ENCODE data around the gene DLGAP4.

The DLGAP4 gene

DNA sequence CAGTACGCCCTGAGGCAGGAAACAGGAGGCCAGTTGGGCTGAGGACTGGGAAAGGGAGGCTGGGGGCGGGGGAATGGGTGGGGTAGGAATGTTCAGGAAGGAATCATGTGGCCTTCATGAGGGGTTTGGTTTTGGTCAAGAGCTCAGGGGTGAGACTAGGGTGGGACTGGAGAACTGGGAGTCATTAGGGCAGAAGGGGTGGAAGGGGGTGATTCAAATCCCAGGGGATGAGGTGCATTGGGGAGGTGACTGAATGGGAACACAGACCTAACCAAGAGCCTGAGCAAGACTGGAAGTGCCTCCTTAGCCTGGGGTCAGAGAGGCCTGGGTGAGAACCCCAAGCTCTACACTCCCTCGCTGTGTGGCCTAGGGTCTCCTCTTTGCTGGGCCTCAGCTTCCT, 86.8 kb downstream of the DLGAP4 start (continued):
- no peak for TF ChIP-seq RARB (CRISPR knock-in tag; IDR thresholded peaks at IDR 0.05)
- no peak for TF ChIP-seq ZNF70 (CRISPR knock-in tag; IDR thresholded peaks at IDR 0.05)
- TF ChIP-seq BACH2 (CRISPR knock-in tag; IDR thresholded peaks at IDR 0.05; ENCODE audit: borderline replicate concordance), result no peak
- no peak for TF ChIP-seq ZFP3 (CRISPR knock-in tag; IDR thresholded peaks at IDR 0.05)

DNA sequence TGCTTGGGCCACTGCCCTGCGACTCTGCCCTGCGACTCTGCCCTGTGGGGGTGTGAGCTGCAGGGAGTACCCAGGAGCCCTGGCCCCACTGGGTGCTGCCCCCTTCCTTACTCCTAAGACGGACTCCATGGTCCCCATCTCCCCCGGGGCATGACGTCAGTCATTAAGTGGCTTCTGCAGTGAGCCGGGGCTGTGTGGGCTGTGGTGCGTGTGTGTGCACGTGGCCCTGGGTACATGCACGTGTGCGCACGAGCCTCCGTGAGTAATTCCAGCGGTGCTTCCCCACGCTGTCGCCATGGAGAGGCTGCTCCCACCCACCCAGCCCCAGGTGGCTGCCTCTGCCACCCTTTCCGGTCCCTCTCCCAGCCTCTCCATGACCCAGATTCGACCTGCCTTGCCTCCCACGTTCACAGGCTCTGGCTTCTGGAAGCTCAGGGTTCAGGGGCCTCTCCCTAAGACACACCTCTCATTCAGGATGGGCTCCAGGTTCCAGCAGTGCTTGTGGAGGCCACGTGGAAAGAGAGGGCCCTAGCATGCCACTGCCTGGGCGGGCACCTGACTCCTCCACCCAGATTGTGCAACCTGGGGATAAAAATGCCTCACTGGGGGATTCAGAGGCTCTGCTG, 88.3 kb downstream of the DLGAP4 start:
- ATAC-seq, result no peak
- TF ChIP-seq ZFP3 (CRISPR knock-in tag; IDR thresholded peaks at IDR 0.05), result no peak
- TF ChIP-seq PPARA (CRISPR knock-in tag; IDR thresholded peaks at IDR 0.05; ENCODE audit: borderline replicate concordance), result no peak
- TF ChIP-seq, protein P1, sequence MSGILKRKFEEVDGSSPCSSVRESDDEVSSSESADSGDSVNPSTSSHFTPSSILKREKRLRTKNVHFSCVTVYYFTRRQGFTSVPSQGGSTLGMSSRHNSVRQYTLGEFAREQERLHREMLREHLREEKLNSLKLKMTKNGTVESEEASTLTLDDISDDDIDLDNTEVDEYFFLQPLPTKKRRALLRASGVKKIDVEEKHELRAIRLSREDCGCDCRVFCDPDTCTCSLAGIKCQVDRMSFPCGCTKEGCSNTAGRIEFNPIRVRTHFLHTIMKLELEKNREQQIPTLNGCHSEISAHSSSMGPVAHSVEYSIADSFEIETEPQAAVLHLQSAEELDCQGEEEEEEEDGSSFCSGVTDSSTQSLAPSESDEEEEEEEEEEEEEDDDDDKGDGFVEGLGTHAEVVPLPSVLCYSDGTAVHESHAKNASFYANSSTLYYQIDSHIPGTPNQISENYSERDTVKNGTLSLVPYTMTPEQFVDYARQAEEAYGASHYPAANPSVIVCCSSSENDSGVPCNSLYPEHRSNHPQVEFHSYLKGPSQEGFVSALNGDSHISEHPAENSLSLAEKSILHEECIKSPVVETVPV (CRISPR knock-in tag; IDR thresholded peaks at IDR 0.05), result no peak
- no peak for TF ChIP-seq OSR1 (CRISPR knock-in tag; IDR thresholded peaks at IDR 0.05)
- TF ChIP-seq, protein P2, sequence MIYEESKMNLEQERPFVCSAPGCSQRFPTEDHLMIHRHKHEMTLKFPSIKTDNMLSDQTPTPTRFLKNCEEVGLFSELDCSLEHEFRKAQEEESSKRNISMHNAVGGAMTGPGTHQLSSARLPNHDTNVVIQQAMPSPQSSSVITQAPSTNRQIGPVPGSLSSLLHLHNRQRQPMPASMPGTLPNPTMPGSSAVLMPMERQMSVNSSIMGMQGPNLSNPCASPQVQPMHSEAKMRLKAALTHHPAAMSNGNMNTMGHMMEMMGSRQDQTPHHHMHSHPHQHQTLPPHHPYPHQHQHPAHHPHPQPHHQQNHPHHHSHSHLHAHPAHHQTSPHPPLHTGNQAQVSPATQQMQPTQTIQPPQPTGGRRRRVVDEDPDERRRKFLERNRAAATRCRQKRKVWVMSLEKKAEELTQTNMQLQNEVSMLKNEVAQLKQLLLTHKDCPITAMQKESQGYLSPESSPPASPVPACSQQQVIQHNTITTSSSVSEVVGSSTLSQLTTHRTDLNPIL (CRISPR knock-in tag; IDR thresholded peaks at IDR 0.05; ENCODE audit: low read depth), result no peak
- no peak for TF ChIP-seq CSDC2 (CRISPR knock-in tag; IDR thresholded peaks at IDR 0.05)
- no peak for TF ChIP-seq TOX (CRISPR knock-in tag; IDR thresholded peaks at IDR 0.05; ENCODE audit: borderline replicate concordance)
- TF ChIP-seq, protein P3, sequence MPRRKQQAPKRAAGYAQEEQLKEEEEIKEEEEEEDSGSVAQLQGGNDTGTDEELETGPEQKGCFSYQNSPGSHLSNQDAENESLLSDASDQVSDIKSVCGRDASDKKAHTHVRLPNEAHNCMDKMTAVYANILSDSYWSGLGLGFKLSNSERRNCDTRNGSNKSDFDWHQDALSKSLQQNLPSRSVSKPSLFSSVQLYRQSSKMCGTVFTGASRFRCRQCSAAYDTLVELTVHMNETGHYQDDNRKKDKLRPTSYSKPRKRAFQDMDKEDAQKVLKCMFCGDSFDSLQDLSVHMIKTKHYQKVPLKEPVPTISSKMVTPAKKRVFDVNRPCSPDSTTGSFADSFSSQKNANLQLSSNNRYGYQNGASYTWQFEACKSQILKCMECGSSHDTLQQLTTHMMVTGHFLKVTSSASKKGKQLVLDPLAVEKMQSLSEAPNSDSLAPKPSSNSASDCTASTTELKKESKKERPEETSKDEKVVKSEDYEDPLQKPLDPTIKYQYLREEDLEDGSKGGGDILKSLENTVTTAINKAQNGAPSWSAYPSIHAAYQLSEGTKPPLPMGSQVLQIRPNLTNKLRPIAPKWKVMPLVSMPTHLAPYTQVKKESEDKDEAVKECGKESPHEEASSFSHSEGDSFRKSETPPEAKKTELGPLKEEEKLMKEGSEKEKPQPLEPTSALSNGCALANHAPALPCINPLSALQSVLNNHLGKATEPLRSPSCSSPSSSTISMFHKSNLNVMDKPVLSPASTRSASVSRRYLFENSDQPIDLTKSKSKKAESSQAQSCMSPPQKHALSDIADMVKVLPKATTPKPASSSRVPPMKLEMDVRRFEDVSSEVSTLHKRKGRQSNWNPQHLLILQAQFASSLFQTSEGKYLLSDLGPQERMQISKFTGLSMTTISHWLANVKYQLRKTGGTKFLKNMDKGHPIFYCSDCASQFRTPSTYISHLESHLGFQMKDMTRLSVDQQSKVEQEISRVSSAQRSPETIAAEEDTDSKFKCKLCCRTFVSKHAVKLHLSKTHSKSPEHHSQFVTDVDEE (CRISPR knock-in tag; IDR thresholded peaks at IDR 0.05), result no peak
- TF ChIP-seq ESRRG (CRISPR knock-in tag; IDR thresholded peaks at IDR 0.05), result no peak
- no peak for TF ChIP-seq ARNTL (CRISPR knock-in tag; IDR thresholded peaks at IDR 0.05; ENCODE audit: borderline replicate concordance, low read depth)
- no peak for TF ChIP-seq SNAI2 (CRISPR knock-in tag; IDR thresholded peaks at IDR 0.05)
- TF ChIP-seq GLIS3 (CRISPR knock-in tag; IDR thresholded peaks at IDR 0.05), result no peak
- TF ChIP-seq, protein P4, sequence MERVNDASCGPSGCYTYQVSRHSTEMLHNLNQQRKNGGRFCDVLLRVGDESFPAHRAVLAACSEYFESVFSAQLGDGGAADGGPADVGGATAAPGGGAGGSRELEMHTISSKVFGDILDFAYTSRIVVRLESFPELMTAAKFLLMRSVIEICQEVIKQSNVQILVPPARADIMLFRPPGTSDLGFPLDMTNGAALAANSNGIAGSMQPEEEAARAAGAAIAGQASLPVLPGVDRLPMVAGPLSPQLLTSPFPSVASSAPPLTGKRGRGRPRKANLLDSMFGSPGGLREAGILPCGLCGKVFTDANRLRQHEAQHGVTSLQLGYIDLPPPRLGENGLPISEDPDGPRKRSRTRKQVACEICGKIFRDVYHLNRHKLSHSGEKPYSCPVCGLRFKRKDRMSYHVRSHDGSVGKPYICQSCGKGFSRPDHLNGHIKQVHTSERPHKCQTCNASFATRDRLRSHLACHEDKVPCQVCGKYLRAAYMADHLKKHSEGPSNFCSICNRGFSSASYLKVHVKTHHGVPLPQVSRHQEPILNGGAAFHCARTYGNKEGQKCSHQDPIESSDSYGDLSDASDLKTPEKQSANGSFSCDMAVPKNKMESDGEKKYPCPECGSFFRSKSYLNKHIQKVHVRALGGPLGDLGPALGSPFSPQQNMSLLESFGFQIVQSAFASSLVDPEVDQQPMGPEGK (CRISPR knock-in tag; IDR thresholded peaks at IDR 0.05; ENCODE audit: borderline replicate concordance), result no peak
- no peak for TF ChIP-seq ZNF565 (CRISPR knock-in tag; conservative IDR thresholded peaks at IDR 0.05; ENCODE audit: low read depth)
- TF ChIP-seq ISL1 (CRISPR knock-in tag; IDR thresholded peaks at IDR 0.05), result no peak
- TF ChIP-seq TCF4 (CRISPR knock-in tag; IDR thresholded peaks at IDR 0.05; ENCODE audit: borderline replicate concordance), result no peak
- TF ChIP-seq RARB (CRISPR knock-in tag; IDR thresholded peaks at IDR 0.05), result no peak

DNA sequence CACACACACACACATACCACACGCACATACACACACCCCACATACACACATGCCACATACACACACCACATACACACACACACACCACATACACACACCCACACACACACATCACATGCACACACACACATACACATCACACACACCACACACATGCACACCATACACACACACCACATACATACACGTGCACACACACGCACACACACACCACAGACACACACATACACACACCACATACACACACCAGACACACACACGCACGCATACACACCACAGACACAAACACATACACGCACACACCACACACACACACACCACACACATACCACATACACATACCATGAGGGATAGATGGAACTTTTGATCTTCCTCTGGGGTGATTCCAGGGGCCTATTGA, 90.2 kb downstream of the DLGAP4 start:
- no peak for ATAC-seq
- TF ChIP-seq SNAI2 (CRISPR knock-in tag; IDR thresholded peaks at IDR 0.05) (no peak), ZNF8 (CRISPR knock-in tag; IDR thresholded peaks at IDR 0.05) (no peak), ZFP30 (CRISPR knock-in tag; IDR thresholded peaks at IDR 0.05) (no peak), ISL1 (CRISPR knock-in tag; IDR thresholded peaks at IDR 0.05) (no peak), CSDC2 (CRISPR knock-in tag; IDR thresholded peaks at IDR 0.05) (no peak), PPARA (CRISPR knock-in tag; IDR thresholded peaks at IDR 0.05; ENCODE audit: borderline replicate concordance) (no peak), ESRRG (CRISPR knock-in tag; IDR thresholded peaks at IDR 0.05) (no peak), RARB (CRISPR knock-in tag; IDR thresholded peaks at IDR 0.05) (no peak), BACH2 (CRISPR knock-in tag; IDR thresholded peaks at IDR 0.05; ENCODE audit: borderline replicate concordance) (no peak), ARNTL (CRISPR knock-in tag; IDR thresholded peaks at IDR 0.05; ENCODE audit: borderline replicate concordance, low read depth) (no peak), ZC3H10 (CRISPR knock-in tag; IDR thresholded peaks at IDR 0.05) (no peak), OSR1 (CRISPR knock-in tag; IDR thresholded peaks at IDR 0.05) (no peak), TCF4 (CRISPR knock-in tag; IDR thresholded peaks at IDR 0.05; ENCODE audit: borderline replicate concordance) (no peak), GLIS3 (CRISPR knock-in tag; IDR thresholded peaks at IDR 0.05) (no peak), TOX (CRISPR knock-in tag; IDR thresholded peaks at IDR 0.05; ENCODE audit: borderline replicate concordance) (no peak), ZNF565 (CRISPR knock-in tag; conservative IDR thresholded peaks at IDR 0.05; ENCODE audit: low read depth) (no peak)
- TF ChIP-seq, protein P5, sequence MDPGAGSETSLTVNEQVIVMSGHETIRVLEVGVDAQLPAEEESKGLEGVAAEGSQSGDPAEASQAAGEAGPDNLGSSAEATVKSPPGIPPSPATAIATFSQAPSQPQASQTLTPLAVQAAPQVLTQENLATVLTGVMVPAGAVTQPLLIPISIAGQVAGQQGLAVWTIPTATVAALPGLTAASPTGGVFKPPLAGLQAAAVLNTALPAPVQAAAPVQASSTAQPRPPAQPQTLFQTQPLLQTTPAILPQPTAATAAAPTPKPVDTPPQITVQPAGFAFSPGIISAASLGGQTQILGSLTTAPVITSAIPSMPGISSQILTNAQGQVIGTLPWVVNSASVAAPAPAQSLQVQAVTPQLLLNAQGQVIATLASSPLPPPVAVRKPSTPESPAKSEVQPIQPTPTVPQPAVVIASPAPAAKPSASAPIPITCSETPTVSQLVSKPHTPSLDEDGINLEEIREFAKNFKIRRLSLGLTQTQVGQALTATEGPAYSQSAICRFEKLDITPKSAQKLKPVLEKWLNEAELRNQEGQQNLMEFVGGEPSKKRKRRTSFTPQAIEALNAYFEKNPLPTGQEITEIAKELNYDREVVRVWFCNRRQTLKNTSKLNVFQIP (CRISPR knock-in tag; IDR thresholded peaks at IDR 0.05; ENCODE audit: borderline replicate concordance, low read depth), result no peak
- TF ChIP-seq, protein P4 (CRISPR knock-in tag; IDR thresholded peaks at IDR 0.05; ENCODE audit: borderline replicate concordance), result no peak
- TF ChIP-seq, protein P1 (CRISPR knock-in tag; IDR thresholded peaks at IDR 0.05), result no peak

Measured in SK-N-SH treated with all-trans-retinoic acid at 6 μM for 48 hours (cell line).